ENCODE measurements around the gene CTRB1.
"Not testable (repeated sequence)": the region's sequence is repeated elsewhere in the genome, so short reads cannot be mapped to it uniquely, and the experiment has no call there.

Gene CTRB1

DNA sequence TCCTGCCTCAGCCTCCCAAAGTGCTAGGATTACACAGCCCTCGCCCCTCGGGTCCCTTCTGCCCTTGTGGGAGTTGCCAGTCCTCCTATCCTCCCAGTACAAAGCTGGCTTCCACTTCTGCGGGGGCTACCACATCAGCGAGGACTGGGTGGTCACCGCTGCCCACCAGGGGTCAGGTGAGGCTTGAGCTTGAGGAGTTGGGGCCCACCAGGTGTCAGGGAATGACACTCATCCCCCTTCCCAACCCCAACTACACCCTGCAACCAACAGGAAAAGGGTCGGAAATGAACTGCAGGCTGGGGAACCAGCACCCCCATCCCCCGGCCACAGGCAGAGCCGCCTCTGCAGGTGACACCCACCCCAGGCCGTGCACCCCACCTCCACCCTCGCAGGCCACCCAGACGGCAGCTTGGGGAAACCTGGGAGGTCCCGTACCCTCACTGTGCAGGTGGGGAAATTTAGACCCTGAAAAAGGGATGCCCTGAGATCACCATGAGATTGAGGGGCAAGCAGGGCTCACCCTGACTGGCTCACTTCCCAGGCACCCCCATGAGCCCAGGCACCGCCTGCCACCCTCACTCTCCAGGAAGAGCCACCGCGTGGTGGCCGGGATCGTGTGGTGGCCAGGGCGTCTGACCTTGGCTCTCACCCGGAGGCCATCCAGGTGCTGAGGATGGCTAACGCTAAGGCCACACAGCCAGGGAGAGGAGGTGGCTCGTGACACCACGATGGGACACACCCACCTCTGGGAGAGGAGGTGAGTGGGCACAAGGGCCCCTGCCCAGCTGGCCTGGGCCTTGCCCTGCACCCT is 8.0 kb downstream of the CTRB1 start:
- no peak for DNase-seq

DNA sequence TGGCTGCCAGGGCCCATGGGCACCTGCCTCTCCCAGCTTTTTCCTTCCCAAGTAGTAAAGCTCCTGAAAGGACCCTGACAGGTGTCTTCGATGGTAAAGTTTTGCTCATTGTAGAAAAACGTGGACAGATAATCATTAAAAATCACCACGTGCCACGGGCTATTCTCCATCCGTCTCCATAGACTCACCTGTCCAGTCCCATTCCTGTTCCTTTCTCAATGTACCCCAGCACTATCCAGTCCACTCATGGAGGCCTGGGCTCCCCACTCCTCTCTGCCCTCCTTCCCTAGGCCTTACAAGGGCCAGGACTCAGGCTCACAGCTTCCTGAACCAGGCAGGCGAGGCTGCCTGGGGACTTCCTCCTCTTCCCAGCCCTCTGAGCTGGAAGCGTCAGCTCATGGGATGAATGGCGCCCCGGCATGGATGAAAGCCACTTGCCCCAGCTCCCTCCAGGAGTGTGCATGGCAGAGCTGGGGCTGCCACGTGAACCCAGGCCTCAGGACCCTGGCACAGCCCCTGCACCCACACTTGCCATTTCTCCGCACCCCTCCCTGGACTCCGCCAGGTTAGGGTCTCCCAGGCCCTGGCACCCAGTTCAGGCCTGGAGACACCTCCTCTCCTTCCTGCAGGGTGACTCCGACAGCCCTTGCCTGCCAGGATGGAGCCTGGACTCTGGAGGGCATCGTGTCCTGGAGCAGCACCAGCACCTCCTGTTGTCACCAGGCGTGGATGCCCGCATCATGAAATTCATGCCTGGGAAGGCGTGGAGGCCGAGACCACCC is 8.8 kb downstream of the CTRB1 start:
- no peak for DNase-seq

DNA sequence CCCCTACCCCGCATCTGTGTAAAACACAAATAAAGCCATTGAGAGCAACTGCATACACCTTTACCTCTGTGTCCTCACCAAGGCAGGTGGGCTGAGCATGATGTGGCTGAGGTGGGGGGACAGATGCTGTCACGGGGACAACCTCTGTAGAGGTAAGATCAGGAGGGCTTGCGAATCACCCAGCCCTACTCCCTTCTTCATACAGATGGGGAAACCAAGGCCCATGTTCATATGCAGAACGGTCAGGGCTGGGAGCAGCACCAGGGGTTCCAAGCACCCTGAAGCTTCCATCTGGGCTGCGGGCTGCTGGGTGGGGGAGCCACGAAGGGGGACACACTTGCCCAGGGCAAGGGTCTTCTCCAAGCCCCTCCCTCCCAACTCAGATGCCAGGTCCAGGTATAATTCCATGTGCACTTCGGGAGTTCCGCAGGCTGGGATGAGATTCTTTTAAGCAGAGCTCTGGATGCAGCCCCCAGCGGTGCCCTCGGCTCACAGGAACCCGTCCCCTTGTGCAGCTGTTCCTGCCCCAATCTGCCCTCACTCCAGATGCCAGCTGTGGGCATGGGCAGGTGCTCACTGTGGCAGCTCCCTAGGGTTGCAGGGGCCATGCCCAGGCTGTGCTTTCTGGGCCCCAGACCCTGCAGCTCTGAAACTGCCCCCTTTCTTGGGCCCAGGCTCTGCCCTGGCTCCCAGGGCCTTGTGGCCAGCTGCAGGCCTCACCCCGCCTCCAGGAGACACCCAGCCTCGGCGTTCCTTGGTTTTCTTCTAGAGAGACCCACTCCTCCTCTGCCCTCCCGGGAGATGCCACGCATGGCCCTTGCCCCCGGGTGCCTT is 9.6 kb downstream of the CTRB1 start:
- no peak for DNase-seq

DNA sequence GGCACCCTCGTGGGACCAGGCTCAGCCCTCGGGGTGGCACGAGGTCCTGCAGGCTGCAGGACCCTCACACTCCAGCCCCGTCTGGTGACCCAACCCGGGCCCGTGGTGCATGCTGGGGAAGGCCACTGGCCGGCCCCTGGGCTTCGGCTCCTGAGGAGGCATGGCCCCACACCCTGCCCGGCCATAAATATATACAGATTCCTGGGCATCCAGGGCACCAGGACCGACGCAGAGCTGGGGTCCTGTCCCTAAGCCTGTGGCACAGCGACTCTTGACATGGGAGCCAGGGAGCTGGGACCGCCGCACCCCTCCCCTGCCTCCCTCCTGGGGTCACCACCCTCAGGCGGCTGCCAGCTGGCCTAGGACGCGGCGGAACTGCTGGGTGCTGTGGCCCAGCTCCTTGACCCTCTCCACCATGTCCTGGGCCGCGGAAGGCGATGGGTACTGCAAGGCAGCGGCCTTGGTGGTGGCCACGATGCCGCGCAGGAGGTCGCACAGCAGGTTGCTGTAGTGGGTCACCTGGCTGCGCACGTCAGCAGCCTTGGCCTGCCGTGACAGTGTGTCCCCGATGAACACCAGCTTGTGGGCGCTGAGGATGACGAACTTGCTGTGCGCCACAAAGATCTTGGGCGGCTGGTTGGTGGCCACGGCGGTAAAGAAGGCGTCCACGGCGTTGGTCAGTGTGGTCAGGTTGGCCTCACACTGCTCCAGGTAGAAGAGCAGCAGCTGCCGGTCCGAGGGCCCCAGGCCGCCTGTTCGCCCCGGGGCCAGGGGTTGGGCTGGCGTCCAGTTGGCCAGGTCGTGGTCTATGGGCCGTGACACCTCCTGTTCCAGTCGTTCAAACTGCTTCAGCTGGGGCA is 10.6 kb downstream of the CTRB1 start:
- no peak for DNase-seq

DNA sequence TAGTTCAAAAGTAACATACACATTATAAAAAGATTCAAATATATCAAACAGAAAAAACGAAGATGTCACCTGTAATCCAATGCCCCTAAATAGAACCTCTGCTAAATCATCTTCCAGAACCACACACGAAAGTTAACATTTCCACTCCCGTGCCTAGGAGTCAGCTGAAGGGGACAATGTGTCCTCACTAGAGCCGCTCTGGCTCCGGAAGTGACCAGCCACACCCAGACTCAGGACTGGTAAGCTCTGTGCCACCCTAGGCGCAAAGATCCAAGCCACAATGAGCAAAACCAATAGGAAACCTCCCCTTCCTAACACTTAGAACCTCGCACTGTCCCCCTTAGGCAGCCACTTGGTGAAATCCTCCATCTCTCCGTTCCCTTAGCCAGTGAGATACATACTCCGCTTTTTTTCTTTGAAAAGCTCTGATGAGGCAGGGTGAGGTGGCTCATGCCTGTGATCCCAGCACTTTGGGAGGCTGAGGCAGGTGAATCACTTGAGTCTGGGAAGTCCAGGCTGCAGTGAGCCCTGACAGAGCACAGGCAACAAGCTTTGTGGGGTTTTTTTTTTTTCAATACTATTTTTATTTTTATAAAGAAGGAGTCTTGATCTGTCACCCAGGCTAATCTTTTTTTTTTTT is 11.8 kb downstream of the CTRB1 start:
- DNase-seq = no peak

DNA sequence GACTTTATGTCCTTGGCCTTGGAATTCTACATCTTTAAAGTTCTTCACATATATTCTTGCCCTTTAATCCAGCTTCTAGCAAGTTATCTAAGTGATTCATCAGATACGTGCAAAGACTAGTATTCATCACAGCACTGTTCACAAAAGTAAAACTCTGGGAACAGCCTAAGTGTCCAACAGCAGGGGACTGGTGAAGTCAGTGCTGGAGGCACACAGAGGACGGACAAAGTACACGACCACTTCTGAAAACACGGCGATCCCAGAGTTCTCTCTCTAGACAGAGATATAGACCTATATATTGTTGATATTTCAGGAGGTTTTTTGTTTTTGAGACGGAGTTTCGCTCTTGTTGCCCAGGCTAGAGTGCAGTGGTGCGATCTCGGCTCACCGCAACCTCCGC is 12.8 kb downstream of the CTRB1 start:
- no peak for DNase-seq

DNA sequence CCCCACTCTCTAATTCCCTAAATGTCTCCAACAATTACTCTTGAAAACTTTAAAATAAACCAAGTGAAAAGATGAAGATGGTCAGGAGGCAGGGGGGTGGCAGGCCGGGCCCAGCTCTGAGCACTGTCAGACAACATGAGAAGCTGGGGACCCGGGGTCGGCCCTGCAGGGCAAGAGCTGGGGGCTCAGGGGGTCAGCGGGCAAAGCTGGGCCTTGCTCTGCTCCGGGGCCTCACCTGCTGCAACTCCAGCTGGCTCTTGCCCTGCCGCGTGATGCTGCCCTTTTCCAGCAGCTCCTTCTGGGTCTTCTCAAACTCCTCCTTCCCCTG is 14.8 kb downstream of the CTRB1 start:
- DNase-seq = no peak

DNA sequence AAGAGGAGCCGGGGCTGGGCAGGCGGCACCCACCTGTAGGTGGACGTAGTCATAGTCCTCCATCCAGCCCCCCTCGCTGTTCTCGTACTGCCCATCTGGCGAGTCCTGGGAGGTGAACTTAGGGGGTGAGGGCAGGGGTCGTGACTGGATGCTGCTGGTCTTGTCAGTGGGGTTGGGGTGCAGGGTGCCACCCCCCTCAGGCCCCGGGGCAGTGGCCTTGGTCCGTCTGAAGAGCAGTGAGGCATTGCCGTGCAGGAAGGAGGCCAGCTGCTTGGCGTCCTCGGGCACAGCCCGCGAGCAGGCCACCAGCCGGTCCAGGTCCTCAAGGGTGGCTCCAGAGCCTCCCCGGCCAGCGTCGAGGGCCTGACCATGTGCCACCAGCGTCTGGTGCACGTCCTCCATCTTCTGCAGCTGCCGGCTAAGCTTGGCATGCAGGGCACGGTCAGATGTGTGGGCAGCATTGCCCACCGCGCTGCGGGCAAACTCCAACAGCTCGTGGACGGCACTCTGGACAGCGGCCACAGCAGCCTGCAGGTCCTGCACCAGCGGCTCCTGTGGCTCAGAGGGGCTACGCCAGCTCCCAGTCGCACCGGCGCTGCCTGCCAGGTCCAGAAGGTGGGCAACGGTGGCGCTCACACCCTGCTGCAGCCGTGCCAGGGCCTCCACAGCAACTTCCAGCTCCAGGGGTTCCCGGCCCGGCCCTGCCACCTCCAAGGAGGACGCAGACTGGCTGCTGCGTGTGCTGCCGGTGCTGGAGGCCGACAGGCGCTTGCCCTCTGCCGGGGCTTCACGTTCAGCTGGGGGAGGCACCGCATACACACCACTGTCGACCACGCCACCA is 16.3 kb downstream of the CTRB1 start:
- DNase-seq = no peak

DNA sequence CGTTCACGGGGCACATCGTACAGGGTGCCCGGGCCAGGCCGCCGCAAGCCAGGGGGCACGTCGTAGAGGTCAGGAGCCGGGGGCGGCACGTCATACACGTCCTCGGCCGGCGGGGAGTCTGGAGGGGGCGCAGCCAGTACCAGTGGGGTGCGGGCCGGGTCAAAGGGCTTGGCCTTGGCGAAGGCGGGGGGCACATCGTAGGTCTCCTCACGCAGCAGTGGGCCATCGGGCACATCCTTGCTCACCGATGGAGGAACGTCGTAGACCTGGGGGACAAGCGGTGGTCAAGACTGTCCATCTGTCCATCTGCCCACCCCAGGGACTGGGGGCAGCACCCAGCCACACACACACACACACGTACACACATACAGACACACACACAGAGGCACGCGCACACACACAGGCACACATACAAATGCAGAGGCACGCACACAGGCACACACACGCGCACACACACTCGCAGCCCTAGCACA is 17.0 kb downstream of the CTRB1 start:
- DNase-seq = no peak

DNA sequence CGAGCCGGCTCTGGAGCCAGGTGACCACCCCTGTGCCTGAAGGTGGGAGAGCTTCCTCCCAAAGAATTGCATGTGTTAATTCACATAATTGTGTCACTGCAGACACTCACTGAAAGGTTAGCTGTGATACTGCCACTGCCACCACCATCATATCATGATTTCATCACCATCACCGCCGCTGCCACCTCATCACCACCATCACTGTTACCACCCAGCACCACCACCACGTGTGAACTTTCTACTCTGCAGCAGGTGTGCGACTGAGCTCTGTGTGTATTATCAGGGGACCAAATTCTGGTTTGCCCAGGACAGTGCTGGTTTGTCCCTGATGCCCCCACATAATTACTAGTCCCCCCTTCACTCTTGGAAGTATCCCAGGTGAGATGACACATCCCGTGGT is 17.4 kb downstream of the CTRB1 start:
- no peak for DNase-seq

DNA sequence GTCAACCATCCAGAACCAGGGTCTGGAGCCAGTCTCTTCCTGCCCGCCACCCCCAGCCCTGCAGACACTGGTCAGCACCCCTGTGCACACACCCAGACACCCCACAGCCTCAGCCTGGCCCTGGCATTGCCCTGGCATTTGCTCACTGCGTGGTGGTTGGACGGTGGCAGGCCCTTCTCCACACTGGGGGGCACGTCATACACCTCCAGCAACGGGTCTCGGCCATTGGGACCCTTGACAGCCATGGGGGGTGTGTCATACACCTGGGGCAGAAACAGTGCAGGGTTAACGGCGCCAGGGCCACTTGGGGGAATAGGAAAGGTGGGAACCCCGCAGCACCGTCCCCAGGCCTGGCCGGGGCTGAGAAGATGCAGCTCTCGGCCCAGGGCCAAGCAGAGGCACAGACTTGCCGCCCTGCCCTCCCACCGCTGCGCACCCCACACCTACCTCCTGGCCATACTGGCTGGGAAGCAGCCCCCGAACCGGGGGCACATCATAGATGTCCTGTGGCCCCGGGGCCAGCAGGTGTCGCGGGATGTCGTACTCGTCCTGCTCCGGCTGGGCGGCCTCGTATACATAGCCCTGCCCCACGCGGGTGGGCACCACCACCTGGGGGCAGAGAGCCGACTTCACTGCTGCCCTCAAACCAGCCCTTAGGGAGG is 18.1 kb downstream of the CTRB1 start:
- no peak for DNase-seq

DNA sequence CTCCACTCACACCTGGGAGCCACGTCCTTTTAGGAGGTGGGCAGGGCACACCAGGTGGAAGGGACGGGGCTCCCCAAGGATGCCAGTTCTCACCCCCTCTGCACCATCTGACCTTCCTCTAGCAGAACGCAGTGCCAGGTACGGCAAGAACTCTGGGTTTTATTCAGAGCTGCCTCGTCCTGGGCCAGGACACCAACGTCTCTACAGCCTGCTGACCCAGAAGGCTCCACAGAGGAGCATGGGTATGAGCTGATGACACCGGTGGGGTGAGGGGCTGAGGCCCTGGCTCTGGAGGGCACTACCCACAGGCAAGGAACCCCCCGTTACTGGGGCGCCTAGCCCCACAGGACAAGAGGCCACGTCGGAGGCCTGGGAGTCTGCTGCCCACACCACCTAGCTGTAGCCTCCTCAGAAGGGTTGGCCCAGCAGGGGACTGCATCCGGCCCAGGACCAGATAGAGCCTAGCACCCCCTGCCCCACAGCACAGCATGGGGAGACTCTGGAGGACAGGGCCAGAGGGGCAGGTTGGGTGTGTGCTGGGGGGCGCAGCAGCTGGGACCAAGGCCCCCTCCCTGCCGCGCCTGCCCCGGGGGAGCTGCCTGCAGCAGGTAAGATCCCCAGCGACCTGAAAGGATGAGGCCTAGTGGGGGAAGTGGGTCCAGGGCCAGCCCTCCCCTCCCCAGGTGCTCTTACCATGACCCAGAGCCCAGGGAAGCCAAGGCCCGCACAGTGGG is 18.8 kb downstream of the CTRB1 start:
- no peak for DNase-seq

DNA sequence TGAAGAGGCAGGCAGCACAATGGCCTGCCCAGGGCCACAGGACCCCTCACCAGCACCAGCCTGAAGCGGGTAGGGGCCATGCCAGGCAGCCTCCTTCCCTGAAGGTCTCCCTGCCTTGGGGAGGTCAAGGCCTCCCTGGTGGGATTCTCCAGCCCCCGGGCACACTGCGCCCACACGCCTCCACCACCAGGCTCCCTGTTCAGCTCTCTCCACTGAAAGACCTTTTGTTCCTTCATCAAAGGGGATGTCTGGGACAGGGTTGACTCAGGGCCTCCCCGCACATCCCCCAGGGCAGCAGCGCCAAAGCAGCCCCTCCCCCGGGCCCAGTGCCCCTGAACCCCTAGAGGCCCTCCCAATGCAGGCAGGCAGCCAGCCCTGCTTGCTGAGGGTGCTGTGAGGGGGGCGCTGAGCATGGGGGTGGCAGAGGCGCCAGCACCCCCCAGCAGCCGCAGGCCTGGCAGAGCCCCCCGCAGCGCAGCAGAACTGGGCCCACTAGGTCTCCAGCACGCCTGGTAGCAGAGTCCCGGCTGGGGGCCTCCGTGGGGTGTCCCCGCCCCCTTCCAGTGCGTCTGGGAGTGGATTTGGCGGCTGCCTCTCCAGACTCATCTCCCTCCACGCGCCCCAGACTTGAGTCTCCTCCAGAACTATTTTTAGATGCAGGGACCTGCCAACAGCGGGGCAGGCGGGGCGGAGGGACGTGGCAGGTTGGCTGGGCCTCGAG is 19.5 kb downstream of the CTRB1 start:
- DNase-seq = no peak

DNA sequence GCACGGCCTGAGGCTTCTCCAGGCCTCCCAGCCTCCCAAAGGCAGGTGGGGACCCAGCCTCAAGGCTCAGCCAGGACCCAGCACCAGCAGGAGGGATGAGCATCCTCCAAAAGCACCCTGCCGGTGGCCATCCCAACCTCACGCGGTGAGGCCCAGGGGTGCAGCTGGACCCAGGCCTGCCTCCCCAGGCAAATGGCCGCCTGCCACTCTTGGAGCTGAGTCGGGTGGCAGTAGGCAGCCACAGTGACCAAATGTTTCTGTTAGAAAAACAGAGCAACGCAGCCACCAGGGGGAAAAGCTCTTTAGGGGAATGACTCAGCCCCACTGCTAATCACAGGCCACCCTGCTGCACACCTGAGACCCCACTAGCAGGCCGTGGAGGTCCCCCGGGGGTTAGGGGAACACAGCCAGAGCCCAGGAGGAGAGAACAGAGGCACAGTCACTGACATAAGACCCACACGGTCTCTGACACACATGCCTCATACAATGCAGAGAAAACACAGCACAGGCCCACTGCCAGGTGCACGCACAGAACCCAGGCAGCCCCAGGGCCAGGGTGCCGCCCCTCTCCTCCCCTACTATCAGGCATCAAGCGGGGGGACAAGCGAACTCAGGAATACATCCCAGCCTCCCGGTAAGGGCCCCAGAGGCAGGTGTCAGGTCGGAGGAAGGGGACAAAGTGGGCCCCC is 20.2 kb downstream of the CTRB1 start:
- no peak for DNase-seq

DNA sequence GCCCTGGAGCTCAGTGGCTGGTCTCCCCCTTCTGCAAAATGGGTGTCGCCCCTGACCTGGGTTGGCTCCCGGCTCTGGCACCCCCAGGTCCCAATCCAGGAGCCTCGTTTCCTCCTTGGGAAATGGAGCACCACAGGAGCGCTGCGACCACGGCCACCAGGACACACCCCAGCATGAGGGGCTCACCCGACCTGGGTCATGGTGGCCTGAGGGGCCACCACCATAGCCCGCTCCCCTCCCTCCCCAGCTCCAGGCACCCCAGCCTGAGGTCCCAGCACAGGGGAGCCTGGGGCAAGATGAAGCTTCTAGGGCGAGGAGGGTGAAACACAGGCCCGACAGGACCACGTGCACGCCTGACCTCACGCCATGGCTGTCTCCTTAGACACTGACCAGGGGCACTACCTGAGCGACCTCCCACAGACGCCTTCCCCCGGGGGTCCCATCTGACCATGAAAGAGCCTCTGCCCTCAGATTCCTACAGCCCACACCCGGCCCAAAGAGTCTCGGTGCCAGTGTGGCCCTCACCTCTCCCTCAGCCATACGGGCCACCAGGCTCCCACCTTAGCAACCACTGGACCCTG is 20.8 kb downstream of the CTRB1 start:
- no peak for DNase-seq

DNA sequence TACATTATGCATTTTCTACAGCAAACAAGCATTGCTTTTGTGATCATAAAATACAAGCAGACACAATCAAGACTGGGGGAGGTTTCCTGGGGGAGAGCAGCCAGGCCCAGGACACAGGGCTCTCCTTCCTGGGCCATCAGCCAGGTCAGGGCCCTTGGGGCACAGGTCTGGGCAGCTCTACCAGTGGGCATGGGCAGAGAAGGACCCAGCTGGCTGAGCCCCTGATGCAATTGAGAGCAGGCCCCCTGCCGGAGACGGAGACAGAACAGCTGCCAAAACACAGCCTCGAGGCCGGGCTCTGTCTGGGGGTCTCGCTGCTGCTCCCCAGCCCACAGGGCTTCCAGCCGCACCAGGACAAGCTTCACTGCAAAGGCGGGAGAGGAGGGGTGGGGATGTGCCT is 21.8 kb downstream of the CTRB1 start:
- not testable (repeated sequence) for DNase-seq

DNA sequence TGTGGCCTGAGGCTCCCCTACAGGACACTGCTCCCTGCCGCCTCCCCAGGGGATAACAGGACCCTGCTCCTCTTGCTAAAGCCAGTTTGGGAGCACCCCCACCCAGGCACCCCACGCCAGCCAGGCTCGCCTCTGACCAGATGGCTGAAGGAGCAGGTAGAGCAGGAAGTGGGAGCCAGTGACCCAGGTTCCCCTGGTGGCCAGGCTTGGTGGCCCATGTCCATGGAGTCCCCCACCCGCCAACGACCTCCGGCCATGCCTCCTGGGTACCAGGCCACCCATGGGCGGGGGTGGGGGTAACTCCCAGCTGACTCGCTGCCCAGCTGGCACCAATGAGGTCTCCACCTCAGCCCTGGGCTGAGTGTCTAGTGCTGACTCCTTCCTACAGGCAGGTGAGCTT is 22.6 kb downstream of the CTRB1 start:
- DNase-seq = no peak

DNA sequence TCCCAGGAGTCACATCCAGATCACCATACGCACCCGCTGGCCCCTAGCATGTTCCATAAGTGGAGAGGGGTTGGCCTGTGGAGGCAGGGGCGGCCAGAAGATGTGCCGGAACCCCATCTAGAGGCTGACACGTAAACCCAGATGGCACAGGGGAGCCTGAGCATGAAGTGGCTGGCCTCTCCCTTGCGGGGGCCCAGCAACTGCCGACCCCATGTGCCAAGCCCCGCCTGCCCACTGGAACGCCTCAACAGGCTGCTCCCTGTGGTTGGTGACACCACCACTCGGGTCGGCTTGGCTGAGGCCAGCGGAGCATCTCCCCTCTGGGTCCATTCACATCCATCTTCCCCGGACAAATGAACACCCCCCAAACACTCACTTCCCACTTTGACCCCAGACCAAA is 23.2 kb downstream of the CTRB1 start:
- no peak for DNase-seq
